Measurements from ENCODE around the gene MCRS1. TPM values are rescaled to one million over a fixed set of nuclear protein-coding genes. Genes with fewer than 3 reads are reported as not detected.

MCRS1 gene
- total RNA-seq, 1 experiment from 2014 or later = 103 TPM

GRCh38 chr12:49557187-49557916 lies 10.6 kb downstream of the MCRS1 start:
- Histone ChIP-seq H3K9me3 (ENCODE audit: control insufficient read depth, low read depth, low read length) (no peaks in the 10 kb centered on the region), H3K14ac (ENCODE audit: insufficient read depth, low read length) (no peak overlapping the region), H2BK15ac (ENCODE audit: low read depth, low read length) (no peak overlapping the region), H3K4me1 (ENCODE audit: insufficient read depth, low read length) (no peaks in the 10 kb centered on the region), H3K9ac (ENCODE audit: extremely low read depth, insufficient read length, low read length) (no peak overlapping the region), H2AFZ (ENCODE audit: low read length) (no peak overlapping the region), H3K23ac (ENCODE audit: insufficient read length, low read depth, low read length) (no peak overlapping the region), H2BK12ac (ENCODE audit: insufficient read length, low read depth, low read length) (no peak overlapping the region), H4K8ac (replicated peaks; ENCODE audit: insufficient read length, low read depth, low read length) (no peak overlapping the region), H4K5ac (ENCODE audit: insufficient read length, low read depth, low read length) (no peak overlapping the region), H3K4ac (ENCODE audit: low read depth, low read length) (no peak overlapping the region), H2BK5ac (ENCODE audit: insufficient read length, low read length) (no peak overlapping the region), H4K20me1 (ENCODE audit: control insufficient read depth, insufficient read depth, insufficient read length) (no peaks in the 10 kb centered on the region), H3K23me2 (ENCODE audit: insufficient read length, low read depth, low read length, poor library complexity, severe bottlenecking) (no peaks in the 10 kb centered on the region), H3K79me1 (ENCODE audit: insufficient read depth, low read depth, low read length, poor library complexity, severe bottlenecking) (no peaks in the 10 kb centered on the region), H2BK120ac (ENCODE audit: low read depth, low read length, poor library complexity, severe bottlenecking) (no peak overlapping the region), H3K27me3 (ENCODE audit: insufficient read depth, low read length) (no peaks in the 10 kb centered on the region), H3T11ph (ENCODE audit: low read length) (no peak overlapping the region), H3K79me2 (ENCODE audit: insufficient read depth, low read length) (no peaks in the 10 kb centered on the region), H3K18ac (ENCODE audit: insufficient read length, low read depth, low read length) (no peak overlapping the region), H3K4me2 (ENCODE audit: insufficient read depth, insufficient read length, low read length) (no peak overlapping the region), H4K91ac (ENCODE audit: insufficient read length, low read depth, low read length) (no peak overlapping the region), H3K56ac (ENCODE audit: insufficient read length, low read depth, low read length) (no peak overlapping the region), H3K27ac (ENCODE audit: insufficient read length, low read depth, low read length) (no peak overlapping the region), H2BK20ac (ENCODE audit: low read depth, low read length, poor library complexity, severe bottlenecking) (no peak overlapping the region), H2AK5ac (ENCODE audit: insufficient read length, low read length) (no peak overlapping the region)
- Mint-ChIP-seq H3K4me3 (no peak overlapping the region), H3K36me3 (ENCODE audit: insufficient read depth in 1 of 3, low read depth in 3 of 3) (peaks cover 21 to 47% (median 42%) of the 10 kb centered on the region in 3 experiments; a peak in 6 of 7 replicates), H3K27me3 (ENCODE audit: low read depth) (peaks cover 8% of the 10 kb centered on the region), H3K9me3 (no peaks in the 10 kb centered on the region; a peak in 1 of 5 replicates), H3K4me1 (no peaks in the 10 kb centered on the region), H3K27ac (no peak overlapping the region)
- no peak for DNase-seq
- no CpG with 5 or more reads among the region's 18 CpGs for WGBS (ENCODE audit: extremely low coverage, insufficient read length, low lambda C conversion rate)
- no peak for TF ChIP-seq CTCF (conservative IDR thresholded peaks at IDR 0.05)

Data from H9 (cell line).